Lower leg skin (tissue), 3 donors: ENCODE data around the gene TRIM22.

Experiments used
- CTCF ChIP-seq, 3 donors: fragments of 450-650 bp; IDR thresholded peaks; one replicate each; pipeline ENCODE4 v1.5.1; 2016; ENCODE audit warnings: antibody characterized with exemption in 3 of 3, mild to moderate bottlenecking in 3 of 3, moderate library complexity in 2 of 3
- POLR2A ChIP-seq, 2 donors: fragments of 450-650 bp; IDR thresholded peaks; one replicate each; pipeline ENCODE4 v1.6.1; 2016 to 2017; ENCODE audit warnings: antibody characterized with exemption in 2 of 2, mild to moderate bottlenecking in 1 of 2, moderate library complexity in 1 of 2

- TF ChIP-seq CTCF (IDR thresholded peaks at IDR 0.05) (no peak), POLR2A (IDR thresholded peaks at IDR 0.05) (no peak)
Observed at GRCh38 chr11:5646139-5646538, 43.5 kb upstream of the TRIM22 start.
